ENCODE results near the gene MT1HL1.

The MT1HL1 gene

GRCh38 chr1:237004116-237004515 lies at the start of gene MT1HL1:
MT1HL1 (minus strand) TSS chr1:237004441; CDS start chr1:237004372, 69 bp downstream.
- no peak for DNase-seq

- no peak for DNase-seq
Measured at GRCh38 chr1:237050915-237051314, 46.7 kb upstream of the MT1HL1 start.

DNA sequence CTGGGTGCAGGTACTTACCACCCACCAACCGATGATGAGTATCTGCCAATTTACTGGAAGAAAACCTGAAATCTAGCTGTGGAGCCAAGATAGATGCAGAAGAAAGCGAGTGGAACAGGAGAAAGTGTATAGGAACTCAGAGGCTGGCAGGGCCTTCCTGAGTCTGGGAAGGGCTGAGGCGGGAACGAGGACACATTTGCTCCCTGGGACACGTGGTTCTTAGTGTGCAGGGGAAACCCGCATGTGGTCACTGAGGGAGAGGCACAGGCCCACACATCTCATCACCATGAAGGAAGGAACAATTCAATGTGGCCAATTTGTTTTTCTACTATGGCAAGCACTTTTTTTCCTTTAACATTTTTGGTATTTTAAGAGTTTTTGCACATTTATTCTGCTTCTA lies 45.9 kb upstream of the MT1HL1 start:
- DNase-seq: no peak

GRCh38 chr1:237048803-237049202 lies 44.6 kb upstream of the MT1HL1 start:
- DNase-seq: no peak

GRCh38 chr1:237045278-237046016 lies 41.2 kb upstream of the MT1HL1 start:
- DNase-seq: no peak

DNA sequence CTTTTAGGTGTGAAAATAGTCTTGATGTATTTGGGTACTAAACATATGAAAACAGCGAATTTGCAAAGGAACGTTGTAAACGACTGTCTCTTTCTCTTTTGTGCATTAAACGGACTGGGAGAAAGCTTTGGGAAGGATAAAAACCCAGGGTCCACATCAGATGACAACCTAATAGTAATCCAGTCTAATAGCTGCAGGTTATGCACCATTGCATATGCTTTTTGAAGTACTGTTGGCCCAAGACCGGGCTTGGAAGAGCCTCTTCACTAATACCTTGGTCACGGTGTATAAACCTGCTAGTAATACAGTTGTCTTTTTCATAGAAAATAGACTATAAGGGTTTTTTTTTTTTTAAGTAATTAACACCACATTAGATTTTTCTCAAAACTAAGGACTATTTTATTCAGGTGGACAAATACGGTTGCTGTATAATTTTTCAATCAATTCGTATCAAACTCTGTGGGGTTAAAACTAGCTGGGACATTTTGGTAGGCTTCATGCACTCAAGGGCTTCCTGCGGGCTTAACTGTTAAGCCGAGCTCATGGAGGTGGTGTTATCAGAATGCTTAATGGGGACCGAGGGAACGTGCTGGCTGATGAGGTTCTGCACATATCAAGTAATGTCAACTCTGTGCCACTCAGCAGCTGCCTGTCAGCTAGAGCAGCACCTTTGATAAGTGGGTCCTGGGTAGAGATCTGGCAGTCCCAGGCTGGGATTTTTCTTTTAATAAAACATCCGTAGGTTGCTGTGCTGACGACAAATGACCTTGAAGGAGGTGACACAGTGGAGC lies 39.8 kb upstream of the MT1HL1 start:
- DNase-seq: no peak

- DNase-seq: no peak
Measured at GRCh38 chr1:237042892-237043576, 38.8 kb upstream of the MT1HL1 start.

DNA sequence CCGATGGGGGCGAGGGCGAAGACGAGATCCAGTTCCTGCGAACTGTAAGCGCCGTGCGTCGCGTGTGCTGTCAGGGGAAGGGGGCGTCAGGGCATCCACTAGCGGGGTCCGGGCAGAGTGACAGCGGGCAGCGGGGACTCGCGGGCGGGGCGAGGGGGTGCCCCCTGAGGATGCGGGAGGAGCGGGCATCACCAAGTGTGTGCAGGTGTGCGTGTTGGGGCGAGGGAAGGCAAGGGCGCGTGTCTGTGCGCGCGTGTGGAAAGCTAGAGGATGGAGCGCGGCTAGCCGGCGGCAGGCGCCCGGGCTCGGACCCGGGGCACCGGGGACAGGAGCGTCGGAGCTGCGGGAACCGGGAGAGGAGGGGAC lies 38.3 kb upstream of the MT1HL1 start:
- DNase-seq: no peak

DNA sequence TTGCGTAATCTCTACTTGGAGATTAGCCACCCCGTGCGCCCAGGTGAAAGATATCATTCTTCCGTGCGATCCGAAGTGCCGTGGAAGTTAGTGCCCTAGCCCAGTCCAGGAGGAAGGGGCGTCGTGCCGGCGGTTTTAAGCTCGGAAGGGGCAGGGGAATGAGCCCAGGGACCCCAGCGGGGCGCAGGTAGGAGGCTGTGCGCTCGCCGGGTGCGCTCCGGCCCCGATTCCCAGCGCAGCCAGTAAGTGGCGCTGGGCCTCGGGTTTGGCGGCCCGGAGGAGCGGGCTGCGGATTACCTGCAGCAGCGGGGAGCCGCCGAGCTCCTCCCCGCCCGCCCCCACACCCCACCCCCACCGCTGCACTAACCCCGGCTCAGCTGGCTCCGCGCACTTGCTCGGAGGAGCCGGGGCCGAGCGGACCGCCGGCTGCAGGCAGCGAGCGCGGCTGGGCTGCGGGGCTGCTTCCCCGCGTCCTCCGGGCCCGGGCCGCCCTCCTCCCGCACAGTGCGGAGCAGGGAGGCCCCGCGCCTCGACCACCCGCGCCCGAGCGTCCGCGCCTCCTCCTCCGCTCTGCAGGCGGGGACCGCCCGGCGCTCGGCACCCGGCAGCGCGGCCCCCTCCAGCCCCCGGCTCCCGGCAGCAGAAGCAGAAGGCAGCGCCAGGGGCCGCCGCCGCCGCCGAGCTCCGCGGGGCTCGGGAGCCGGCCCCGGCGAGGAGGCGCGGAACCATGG lies 37.7 kb upstream of the MT1HL1 start, which contains the start of gene RYR2:
Gene RYR2, plus strand, starts transcription at position 390 of the 731 bp plus-strand sequence. Its CDS starts 338 bp downstream, at position 728.
- no peak for DNase-seq

DNA sequence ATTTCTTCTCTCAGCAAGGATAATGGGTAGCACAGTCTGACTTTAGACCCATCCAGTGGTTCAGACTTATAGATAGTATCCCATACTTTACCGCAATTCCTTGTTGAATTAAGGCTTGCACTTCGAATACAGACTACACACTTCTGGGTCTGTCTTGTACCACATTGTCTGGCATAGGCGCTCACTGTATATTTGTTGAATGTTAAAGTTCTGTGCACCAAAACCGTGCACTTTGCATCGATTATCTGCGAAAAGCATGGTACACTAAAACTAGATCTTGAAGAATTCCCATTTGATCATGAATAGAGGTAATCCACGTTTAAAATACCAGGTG lies 37.2 kb upstream of the MT1HL1 start:
- DNase-seq: no peak

- DNase-seq: no peak
Measured at GRCh38 chr1:237040823-237041222, 36.6 kb upstream of the MT1HL1 start.

- no peak for DNase-seq
Measured at GRCh38 chr1:237038211-237038610, 34.0 kb upstream of the MT1HL1 start.

DNA sequence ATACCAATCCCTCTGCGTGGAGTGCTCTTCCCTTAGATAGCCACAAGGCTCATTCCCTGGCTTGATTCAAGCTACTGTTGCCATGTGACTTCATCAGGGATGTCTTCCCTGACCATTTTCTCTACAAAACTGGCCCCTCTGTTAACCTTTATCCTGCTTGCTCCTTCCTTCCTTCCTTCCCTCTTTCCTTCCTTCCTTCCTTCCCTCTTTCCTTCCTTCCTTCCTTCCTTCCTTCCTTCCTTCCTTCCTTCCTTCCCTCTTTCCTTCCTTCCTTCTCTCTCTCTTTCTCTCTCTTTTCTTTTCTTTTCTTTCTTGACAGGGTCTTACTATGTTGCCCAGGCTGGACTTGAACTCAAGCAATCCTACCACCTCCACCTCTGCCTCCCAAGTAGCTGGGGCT lies 31.5 kb upstream of the MT1HL1 start:
- DNase-seq: no peak

DNA sequence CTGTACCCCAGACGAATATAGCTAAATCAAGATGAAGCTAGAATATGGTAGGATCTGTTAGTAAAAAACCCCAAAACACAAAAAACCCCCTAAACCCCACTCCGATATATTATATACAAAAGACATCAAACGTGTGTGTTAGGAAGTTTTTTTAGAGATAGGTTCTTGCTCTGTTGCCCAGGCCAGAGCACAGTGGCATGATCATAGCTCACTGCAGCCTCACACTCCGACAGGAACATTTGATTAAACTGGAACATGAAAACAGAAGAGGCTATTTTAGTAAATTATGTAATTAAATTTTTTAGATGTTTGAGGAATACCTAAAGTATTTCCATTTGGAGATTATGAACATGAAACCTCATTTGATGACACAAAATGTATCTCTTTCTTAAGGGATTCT lies 29.6 kb upstream of the MT1HL1 start:
- no peak for DNase-seq

DNA sequence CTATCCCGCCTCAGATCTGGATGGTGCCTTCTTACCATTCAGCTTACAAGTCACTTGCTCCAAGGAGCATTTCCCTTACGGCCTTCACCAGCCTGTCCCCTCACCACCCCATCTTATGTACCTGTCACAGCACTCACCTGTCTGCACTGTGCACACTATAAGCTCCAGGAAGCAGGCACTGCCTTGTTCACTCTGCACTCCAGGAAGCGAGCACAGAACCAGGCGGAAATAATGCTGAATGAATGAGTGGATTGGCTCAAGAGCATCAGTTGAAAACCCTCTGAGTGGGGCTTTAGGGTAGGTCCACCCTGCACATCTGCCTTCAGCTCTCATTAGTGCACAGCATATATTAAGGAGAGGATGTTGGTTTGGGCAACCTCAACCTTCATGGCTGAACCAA lies 28.8 kb upstream of the MT1HL1 start:
- no peak for DNase-seq

GRCh38 chr1:237032029-237032428 lies 27.8 kb upstream of the MT1HL1 start:
- DNase-seq: no peak

- DNase-seq: no peak
Measured at GRCh38 chr1:237031480-237031879, 27.2 kb upstream of the MT1HL1 start.

DNA sequence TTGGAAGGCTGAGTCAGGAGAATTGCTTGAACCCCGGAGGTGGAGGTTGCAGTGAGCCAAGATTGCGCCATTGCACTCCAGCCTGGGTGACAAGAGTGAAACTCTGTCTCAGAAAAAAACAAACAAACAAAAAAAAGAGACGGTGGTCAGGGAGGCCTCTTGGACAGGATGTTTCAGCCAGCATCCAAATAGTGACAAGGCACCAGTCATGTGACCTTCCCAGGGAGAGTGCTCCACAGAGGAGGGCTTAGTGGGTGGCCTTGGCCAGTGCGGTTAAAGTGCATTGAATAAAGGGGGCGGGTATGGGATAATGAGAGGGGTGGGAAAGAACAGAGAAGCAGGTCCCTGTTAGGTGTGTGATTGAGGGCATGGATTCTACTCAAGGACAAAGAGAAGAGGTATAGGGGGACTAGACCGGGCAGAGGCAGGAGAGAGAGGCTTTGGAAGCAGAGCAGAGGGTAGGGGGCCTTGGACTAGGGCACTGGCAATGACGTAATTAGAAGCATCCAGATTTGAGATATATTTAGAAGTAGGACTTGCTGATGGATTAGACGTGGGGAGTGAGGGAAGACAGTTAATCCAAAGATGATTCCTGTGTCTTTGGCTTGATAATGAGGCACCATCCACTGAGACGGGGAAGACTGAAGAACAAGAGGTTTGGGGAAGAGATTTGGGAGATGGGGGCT lies 25.8 kb upstream of the MT1HL1 start:
- no peak for DNase-seq

GRCh38 chr1:237029240-237029639 lies 25.0 kb upstream of the MT1HL1 start:
- no peak for DNase-seq

DNA sequence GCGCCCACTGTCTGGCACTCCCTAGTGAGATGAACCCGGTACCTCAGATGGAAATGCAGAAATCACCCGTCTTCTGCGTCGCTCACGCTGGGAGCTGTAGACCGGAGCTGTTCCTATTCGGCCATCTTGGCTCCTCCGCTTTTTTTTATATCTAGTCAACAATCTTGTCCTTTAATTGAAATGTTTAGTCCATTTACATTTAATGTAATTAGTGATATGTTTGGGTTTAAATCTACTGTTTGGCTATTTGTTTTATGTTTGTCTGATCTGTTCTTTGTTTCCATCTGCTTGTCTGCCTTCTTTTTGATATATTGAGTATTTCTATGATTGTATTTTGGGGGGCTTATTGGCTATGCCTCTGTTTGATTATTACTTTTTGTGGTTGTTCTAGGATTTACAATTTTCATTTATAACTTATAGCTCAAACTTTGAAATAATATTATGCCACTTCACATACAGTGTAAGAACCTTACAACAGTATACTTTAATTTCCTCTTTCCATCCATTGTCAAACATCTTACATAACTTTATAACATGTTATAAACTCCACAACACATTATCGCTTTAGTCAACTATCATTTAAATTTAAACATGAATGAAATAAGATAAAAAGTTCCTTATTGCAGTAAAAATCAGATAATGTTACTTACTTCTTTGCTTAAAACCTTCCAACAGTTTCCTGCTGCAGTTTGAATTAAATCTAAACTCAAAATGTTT lies 21.3 kb upstream of the MT1HL1 start:
- no peak for DNase-seq

- DNase-seq: no peak
Measured at GRCh38 chr1:237018896-237019295, 14.7 kb upstream of the MT1HL1 start.

DNA sequence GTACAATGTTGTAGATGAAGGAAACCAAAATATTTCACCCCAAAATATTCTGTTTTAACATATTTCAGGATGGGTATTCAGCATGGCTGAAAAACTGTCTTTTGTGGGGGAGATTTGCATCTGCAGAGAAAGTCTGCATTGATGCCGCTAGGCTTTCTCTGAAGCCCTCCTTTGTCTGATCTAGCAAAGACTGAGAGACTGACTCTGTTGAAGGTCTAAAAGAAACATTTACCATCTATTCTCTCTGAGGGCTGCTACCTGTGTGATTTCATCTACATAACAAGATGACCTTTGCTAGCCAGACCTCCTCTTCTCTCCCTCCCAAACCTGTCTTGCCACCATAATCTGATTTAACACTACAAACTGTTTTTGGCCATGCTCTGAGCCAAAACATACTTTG lies 12.4 kb upstream of the MT1HL1 start:
- DNase-seq: no peak
